MG63 (cell line): Measurements from ENCODE around the gene RGS7BP. TPM values are rescaled to one million over a fixed set of nuclear protein-coding genes. Genes with fewer than 3 reads are reported as not detected.

ENCODE experiments used
- DNase-seq: peaks from one replicate; pipeline ENCODE4 v3.0.0-alpha.2; 2020
- H3K27me3 ChIP-seq: fragments of 250-450 bp; sonication (Bioruptor Pico); 2 replicates; pipeline ENCODE4 v1.5.1; 2020; ENCODE audit warnings: mild to moderate bottlenecking, moderate library complexity
- H3K36me3 ChIP-seq: fragments of 250-450 bp; sonication (Bioruptor Pico); 2 replicates; pipeline ENCODE4 v1.5.1; 2020; ENCODE audit warnings: mild to moderate bottlenecking, moderate library complexity
- H3K4me3 ChIP-seq: fragments of 250-450 bp; sonication (Bioruptor Pico); 2 replicates; pipeline ENCODE4 v1.5.1; 2020; ENCODE audit warnings: mild to moderate bottlenecking, moderate library complexity
- H3K9me3 ChIP-seq: fragments of 250-450 bp; sonication (Bioruptor Pico); 2 replicates; pipeline ENCODE4 v1.5.1; 2020; ENCODE audit warnings: mild to moderate bottlenecking, moderate library complexity
- total RNA-seq: library from RNA; depleted of rRNA; stranded (reverse); fragments of >200 nt; shearing (Covaris generic); gene quantifications from 2 replicates; pipeline ENCODE4 v1.2.3, GENCODE V29; 2014; ENCODE audit warnings: low replicate concordance; rRNA removed

Gene RGS7BP
- total RNA-seq, 1 experiment from 2014 or later = not detected

GRCh38 chr5:64649512-64649911 is 143.7 kb downstream of the RGS7BP start:
- no peaks in the 10 kb centered on the region for H3K36me3 ChIP-seq
- H3K27me3 ChIP-seq = no peaks in the 10 kb centered on the region
- no peaks in the 10 kb centered on the region for H3K9me3 ChIP-seq
- H3K4me3 ChIP-seq = no peak overlapping the region
- DNase-seq = no peak

- no peak for DNase-seq
These were observed 148.1 kb downstream of the RGS7BP start for GRCh38 chr5:64653766-64654560.

GRCh38 chr5:64654561-64654938 is 148.7 kb downstream of the RGS7BP start:
- H3K9me3 ChIP-seq = no peaks in the 10 kb centered on the region
- no peak overlapping the region for H3K4me3 ChIP-seq
- H3K27me3 ChIP-seq = no peaks in the 10 kb centered on the region
- no peak for DNase-seq
- no peaks in the 10 kb centered on the region for H3K36me3 ChIP-seq

More at GRCh38 chr5:64653766-64654560, 148.1 kb downstream of the RGS7BP start:
- H3K4me3 ChIP-seq = no peak overlapping the region
- no peaks in the 10 kb centered on the region for H3K9me3 ChIP-seq
- no peaks in the 10 kb centered on the region for H3K36me3 ChIP-seq
- H3K27me3 ChIP-seq = no peaks in the 10 kb centered on the region

GRCh38 chr5:64655596-64655995 is 149.8 kb downstream of the RGS7BP start:
- H3K36me3 ChIP-seq = no peaks in the 10 kb centered on the region
- no peak for DNase-seq
- no peak overlapping the region for H3K4me3 ChIP-seq
- no peaks in the 10 kb centered on the region for H3K9me3 ChIP-seq
- no peaks in the 10 kb centered on the region for H3K27me3 ChIP-seq

GRCh38 chr5:64659289-64659688 is 153.5 kb downstream of the RGS7BP start:
- H3K27me3 ChIP-seq = no peaks in the 10 kb centered on the region
- DNase-seq = no peak
- H3K9me3 ChIP-seq = no peaks in the 10 kb centered on the region
- no peak overlapping the region for H3K4me3 ChIP-seq
- no peaks in the 10 kb centered on the region for H3K36me3 ChIP-seq

Other genes starting within 250 kb of the RGS7BP start
- gene SHISAL2B, start 184.5 kb downstream of the RGS7BP start, total RNA-seq = not detected in 2 replicates